PC-3 (cell line): ENCODE results near the gene C1orf116.

ENCODE experiments used
- CTCF ChIP-seq: fragments of 300-600 bp; sonication (generic); conservative IDR thresholded peaks from 2 replicates; pipeline ENCODE4 v1.5.1; 2017; ENCODE audit warnings: antibody characterized with exemption, low read depth, mild to moderate bottlenecking, low read length
- EZH2phosphoT487 ChIP-seq: fragments of 300-600 bp; sonication (generic); IDR thresholded peaks from 2 replicates; pipeline ENCODE4 v1.6.1; 2018; ENCODE audit warnings: mild to moderate bottlenecking, antibody characterized with exemption, low read length, borderline replicate concordance

DNA sequence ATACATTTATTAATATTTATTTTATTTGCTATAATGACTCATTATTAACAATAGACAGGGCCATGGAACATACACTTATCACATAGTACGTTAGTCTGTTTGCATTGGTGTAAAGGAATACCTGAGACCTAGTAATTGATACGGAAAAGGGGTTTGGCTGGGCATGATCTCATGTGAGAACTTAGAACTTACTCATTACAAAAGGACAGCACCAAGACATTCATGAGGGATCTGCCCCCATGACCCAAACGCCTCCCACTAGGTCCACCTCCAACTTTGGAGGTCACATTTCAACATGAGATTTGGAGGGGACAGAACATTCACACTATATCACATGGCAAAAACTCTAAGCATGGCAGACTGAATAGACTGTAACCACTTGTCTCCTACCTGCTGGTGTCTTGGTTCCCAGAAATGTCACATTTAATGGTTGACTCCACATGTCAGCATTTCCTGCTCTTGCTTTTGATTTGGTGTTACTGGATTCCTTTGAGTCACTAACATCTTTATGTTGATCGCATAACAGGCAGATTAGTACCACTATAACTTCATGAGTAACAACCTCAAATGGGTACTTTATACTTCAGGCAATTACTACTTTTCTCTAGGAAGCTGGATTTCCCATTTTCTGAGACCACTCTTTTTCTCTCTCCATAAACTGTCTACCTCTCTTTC, 3.5 kb upstream of the C1orf116 start:
- TF ChIP-seq CTCF (no peak), EZH2phosphoT487 (no peak)
